Stomach smooth muscle (tissue), 2 donors: ENCODE data around the gene SARS1.

Source experiments
- H3K27ac ChIP-seq: one replicate; pipeline ENCODE4 v1.7.0; 2013; ENCODE audit warnings: mild to moderate bottlenecking, low read length, inconsistent platforms
- H3K27me3 ChIP-seq, 2 donors: one replicate each; pipeline ENCODE4 v1.7.0; 2013; ENCODE audit warnings: low read length in 2 of 2; ENCODE audit not compliant: insufficient read depth in 2 of 2, control insufficient read depth in 1 of 2
- H3K36me3 ChIP-seq, 2 donors: one replicate each; pipeline ENCODE4 v1.7.0; 2013; ENCODE audit warnings: low read length in 2 of 2; ENCODE audit not compliant: control insufficient read depth in 2 of 2, insufficient read depth in 2 of 2
- H3K4me1 ChIP-seq: one replicate; pipeline ENCODE4 v1.7.0; 2013; ENCODE audit warnings: low read length; ENCODE audit not compliant: control insufficient read depth, insufficient read depth
- H3K4me3 ChIP-seq, 2 donors: one replicate each; pipeline ENCODE4 v1.7.0; 2013; ENCODE audit warnings: low read length in 2 of 2
- H3K9ac ChIP-seq, 2 donors: one replicate each; pipeline ENCODE4 v1.7.0; 2013; ENCODE audit warnings: low read length in 2 of 2, mild to moderate bottlenecking in 1 of 2
- H3K9me3 ChIP-seq, 2 donors: one replicate each; pipeline ENCODE4 v1.7.0; 2013; ENCODE audit warnings: low read length in 2 of 2; ENCODE audit not compliant: control insufficient read depth in 2 of 2
- donor health status: healthy.
- donor health status: Pancreatic carcinoma.

The SARS1 gene

GRCh38 chr1:109257682-109258421, 44.1 kb downstream of the SARS1 start:
- H3K36me3 ChIP-seq: peaks cover 3 to 19% of the 10 kb centered on the region in 2 donors
- no peak overlapping the region for H3K9ac ChIP-seq
- no peak overlapping the region for H3K27ac ChIP-seq
- H3K9me3 ChIP-seq: no peaks in the 10 kb centered on the region
- H3K4me3 ChIP-seq: no peak overlapping the region
- no peaks in the 10 kb centered on the region for H3K27me3 ChIP-seq
- H3K4me1 ChIP-seq: peaks cover 26% of the 10 kb centered on the region

- H3K9ac ChIP-seq: no peak overlapping the region
- no peaks in the 10 kb centered on the region for H3K9me3 ChIP-seq
- H3K36me3 ChIP-seq: peaks cover 3 to 19% of the 10 kb centered on the region in 2 donors
- H3K4me3 ChIP-seq: no peak overlapping the region
- H3K4me1 ChIP-seq: peaks cover 20% of the 10 kb centered on the region
- H3K27me3 ChIP-seq: no peaks in the 10 kb centered on the region
- H3K27ac ChIP-seq: no peak overlapping the region
These were observed 45.1 kb downstream of the SARS1 start for GRCh38 chr1:109258481-109259466.

GRCh38 chr1:109259674-109260557, 46.2 kb downstream of the SARS1 start:
- H3K4me1 ChIP-seq: peaks cover 9% of the 10 kb centered on the region
- H3K9me3 ChIP-seq: no peaks in the 10 kb centered on the region
- H3K27ac ChIP-seq: no peak overlapping the region
- no peak overlapping the region for H3K4me3 ChIP-seq
- H3K9ac ChIP-seq: no peak overlapping the region
- H3K27me3 ChIP-seq: no peaks in the 10 kb centered on the region
- H3K36me3 ChIP-seq: peaks cover 3 to 25% of the 10 kb centered on the region in 2 donors

GRCh38 chr1:109261006-109261405, 47.3 kb downstream of the SARS1 start:
- Histone ChIP-seq H3K4me1 (peaks cover 3% of the 10 kb centered on the region), H3K36me3 (peaks cover 3 to 26% of the 10 kb centered on the region in 2 donors), H3K27me3 (no peaks in the 10 kb centered on the region), H3K9me3 (no peaks in the 10 kb centered on the region), H3K4me3 (no peak overlapping the region), H3K27ac (no peak overlapping the region), H3K9ac (no peak overlapping the region)

GRCh38 chr1:109261578-109261977, 47.9 kb downstream of the SARS1 start:
- no peaks in the 10 kb centered on the region for H3K27me3 ChIP-seq
- H3K36me3 ChIP-seq: peaks cover 3 to 26% of the 10 kb centered on the region in 2 donors
- H3K4me3 ChIP-seq: no peak overlapping the region
- peaks cover 3% of the 10 kb centered on the region for H3K4me1 ChIP-seq
- H3K9me3 ChIP-seq: no peaks in the 10 kb centered on the region
- no peak overlapping the region for H3K27ac ChIP-seq
- no peak overlapping the region for H3K9ac ChIP-seq

GRCh38 chr1:109262231-109263055, 48.7 kb downstream of the SARS1 start:
- H3K9me3 ChIP-seq: no peaks in the 10 kb centered on the region
- peaks cover 3 to 26% of the 10 kb centered on the region in 2 donors for H3K36me3 ChIP-seq
- no peak overlapping the region for H3K9ac ChIP-seq
- no peaks in the 10 kb centered on the region for H3K27me3 ChIP-seq
- H3K27ac ChIP-seq: no peak overlapping the region
- H3K4me3 ChIP-seq: no peak overlapping the region
- peaks cover 3% of the 10 kb centered on the region for H3K4me1 ChIP-seq

- H3K4me3 ChIP-seq: no peak overlapping the region
- no peaks in the 10 kb centered on the region for H3K27me3 ChIP-seq
- no peak overlapping the region for H3K9ac ChIP-seq
- peaks cover 3% of the 10 kb centered on the region for H3K4me1 ChIP-seq
- H3K36me3 ChIP-seq: peaks cover 3 to 28% of the 10 kb centered on the region in 2 donors
- H3K27ac ChIP-seq: no peak overlapping the region
- no peaks in the 10 kb centered on the region for H3K9me3 ChIP-seq
These were observed 49.5 kb downstream of the SARS1 start for GRCh38 chr1:109263234-109263596.

GRCh38 chr1:109263597-109264378, 50.1 kb downstream of the SARS1 start:
- H3K27ac ChIP-seq: no peak overlapping the region

GRCh38 chr1:109264379-109264755, 50.6 kb downstream of the SARS1 start:
- Histone ChIP-seq H3K27me3 (no peaks in the 10 kb centered on the region), H3K36me3 (peaks cover 7 to 22% of the 10 kb centered on the region in 2 donors), H3K9me3 (no peaks in the 10 kb centered on the region), H3K4me3 (no peak overlapping the region), H3K4me1 (peaks cover 3% of the 10 kb centered on the region), H3K27ac (no peak overlapping the region), H3K9ac (no peak overlapping the region)

More at GRCh38 chr1:109263597-109264378, 50.1 kb downstream of the SARS1 start:
- Histone ChIP-seq H3K36me3 (peaks cover 6 to 27% of the 10 kb centered on the region in 2 donors), H3K4me1 (peaks cover 3% of the 10 kb centered on the region), H3K27me3 (no peaks in the 10 kb centered on the region), H3K9me3 (no peaks in the 10 kb centered on the region), H3K4me3 (no peak overlapping the region), H3K9ac (no peak overlapping the region)
